A673 (cell line): ENCODE data around the gene MROH9. TPM values are rescaled to one million over a fixed set of nuclear protein-coding genes. Genes with fewer than 3 reads are reported as not detected.

Experiments
- BruUV-seq: library from RNA; stranded (reverse); fragments of 400-500 nt; replicated peaks from 2 replicates; lab custom pipeline; 2021; lab: Mats Ljungman, UMichigan
- CTCF ChIA-PET: fragments of 300-600 bp; sonication (Branson Sonifier 250); formaldehyde crosslinking; loops from one replicate; lab custom pipeline; 2022; ENCODE audit warnings: antibody characterized with exemption; lab: Charles Lee
- POLR2A ChIA-PET: fragments of 300-600 bp; sonication (Branson Sonifier 250); formaldehyde crosslinking; loops from one replicate; lab custom pipeline; 2022; ENCODE audit warnings: antibody characterized with exemption; ENCODE audit not compliant: low non-redundant PET; lab: Charles Lee
- DNase-seq: peaks from one replicate; pipeline ENCODE4 v3.0.0-alpha.2; 2015; ENCODE audit warnings: low spot score
- H3K27ac ChIP-seq: fragments of 200-600 bp; sonication (generic); 2 replicates; pipeline ENCODE4 v1.5.1; 2016; ENCODE audit warnings: mixed run types, low read depth, mild to moderate bottlenecking, mixed read lengths, antibody characterized with exemption, low read length; ENCODE audit not compliant: poor library complexity, severe bottlenecking
- H3K27me3 ChIP-seq: fragments of 200-600 bp; sonication (generic); replicated peaks from 2 replicates; pipeline ENCODE4 v1.6.1; 2017; ENCODE audit warnings: mixed run types, low read depth, mild to moderate bottlenecking, mixed read lengths, antibody characterized with exemption, low read length; ENCODE audit not compliant: insufficient read depth, poor library complexity
- H3K36me3 ChIP-seq: fragments of 200-600 bp; sonication (generic); 2 replicates; pipeline ENCODE4 v1.6.1; 2016; ENCODE audit warnings: mixed run types, mild to moderate bottlenecking, mixed read lengths, antibody characterized with exemption, low read length; ENCODE audit not compliant: insufficient read depth, poor library complexity, severe bottlenecking
- H3K4me1 ChIP-seq: fragments of 200-600 bp; sonication (generic); 2 replicates; pipeline ENCODE4 v1.6.1; 2017; ENCODE audit warnings: mixed run types, mild to moderate bottlenecking, mixed read lengths, antibody characterized with exemption, low read length; ENCODE audit not compliant: insufficient read depth, poor library complexity, severe bottlenecking
- H3K4me3 ChIP-seq: fragments of 200-600 bp; sonication (generic); 2 replicates; pipeline ENCODE4 v1.5.1; 2016; ENCODE audit warnings: low read depth, mixed run types, mild to moderate bottlenecking, mixed read lengths, low read length; ENCODE audit not compliant: poor library complexity, severe bottlenecking
- H3K9me3 ChIP-seq: fragments of 200-600 bp; sonication (generic); 2 replicates; pipeline ENCODE4 v1.6.1; 2016; ENCODE audit warnings: mixed run types, low read depth, mild to moderate bottlenecking, mixed read lengths, antibody characterized with exemption, low read length; ENCODE audit not compliant: poor library complexity, severe bottlenecking
- CTCF ChIP-seq: fragments of 300-800, 200-600 bp; sonication (generic); conservative IDR thresholded peaks from 2 replicates; pipeline ENCODE4 v1.5.1; 2017; ENCODE audit warnings: low read depth, mild to moderate bottlenecking, antibody characterized with exemption, low read length, moderate library complexity, mixed read lengths
- EZH2 ChIP-seq: fragments of 200-600 bp; sonication (generic); IDR thresholded peaks from 2 replicates; pipeline ENCODE4 v1.6.1; 2017; ENCODE audit warnings: borderline replicate concordance, low read depth, mild to moderate bottlenecking, mixed read lengths, antibody characterized with exemption, low read length; ENCODE audit not compliant: poor library complexity, severe bottlenecking
- intact Hi-C: fragments of 100-400 bp; cut with micrococcal nuclease; formaldehyde crosslinking; loops from one replicate; pipeline ENCODE4 v1.10.0; 2022; ENCODE audit not compliant: unreplicated experiment
- total RNA-seq: library from RNA; stranded (reverse); gene quantifications from 2 replicates; pipeline ENCODE4 v1.2.3, GENCODE V29; 2021

The MROH9 gene
- total RNA-seq, 1 experiment from 2014 or later = not detected

- Histone ChIP-seq H3K4me1 (no peaks in the 10 kb centered on the region), H3K4me3 (no peak overlapping the region), H3K9me3 (no peaks in the 10 kb centered on the region), H3K27me3 (no peaks in the 10 kb centered on the region), H3K27ac (no peak overlapping the region), H3K36me3 (no peaks in the 10 kb centered on the region)
- ChIA-PET CTCF (no interaction called here), POLR2A (no interaction called here)
- TF ChIP-seq CTCF (no peak), EZH2 (no peak)
- intact Hi-C loops = no loop called here
- no peak for DNase-seq
- BruUV-seq = no TSS peak
Measured at GRCh38 chr1:171055966-171056643, 120.8 kb downstream of the MROH9 start.

- H3K4me3 ChIP-seq = no peak overlapping the region
- POLR2A ChIA-PET = no interaction called here
- CTCF ChIA-PET = no interaction called here
- H3K9me3 ChIP-seq = no peaks in the 10 kb centered on the region
- H3K27ac ChIP-seq = no peak overlapping the region
- DNase-seq = no peak
- intact Hi-C loops = no loop called here
- no peaks in the 10 kb centered on the region for H3K36me3 ChIP-seq
- no peaks in the 10 kb centered on the region for H3K27me3 ChIP-seq
- BruUV-seq = no TSS peak
- no peaks in the 10 kb centered on the region for H3K4me1 ChIP-seq
- TF ChIP-seq EZH2 (no peak), CTCF (no peak)
Measured at GRCh38 chr1:171061425-171062143, 126.2 kb downstream of the MROH9 start.

- intact Hi-C loops = no loop called here
- Histone ChIP-seq H3K27ac (no peak overlapping the region), H3K9me3 (no peaks in the 10 kb centered on the region), H3K27me3 (no peaks in the 10 kb centered on the region), H3K4me3 (no peak overlapping the region), H3K36me3 (no peaks in the 10 kb centered on the region), H3K4me1 (no peaks in the 10 kb centered on the region)
- ChIA-PET CTCF (no interaction called here), POLR2A (no interaction called here)
- no peak for TF ChIP-seq CTCF
- TF ChIP-seq EZH2 = no peak
- BruUV-seq = no TSS peak
- DNase-seq = no peak
Measured at GRCh38 chr1:171062902-171063301, 127.6 kb downstream of the MROH9 start.
